Retinal pigment epithelial cell (primary cell): Measurements from ENCODE around the gene NRK.
"Not testable (repeated sequence)": the region's sequence is repeated elsewhere in the genome, so short reads cannot be mapped to it uniquely, and the experiment has no call there.

Experiments
- DNase-seq: peaks from one replicate; pipeline ENCODE4 v3.0.0-alpha.2; 2010; ENCODE audit warnings: low read depth
- H3K4me3 ChIP-seq: 2 replicates; pipeline ENCODE4 v1.5.1; 2011; ENCODE audit warnings: mild to moderate bottlenecking, low read length, control low read depth, moderate library complexity
- TF ChIP-seq, protein P1 (sequence below): conservative IDR thresholded peaks from 2 replicates; pipeline ENCODE4 v1.5.1; 2011; ENCODE audit warnings: low read depth, low read length, control low read depth, inconsistent platforms

Gene NRK

DNA sequence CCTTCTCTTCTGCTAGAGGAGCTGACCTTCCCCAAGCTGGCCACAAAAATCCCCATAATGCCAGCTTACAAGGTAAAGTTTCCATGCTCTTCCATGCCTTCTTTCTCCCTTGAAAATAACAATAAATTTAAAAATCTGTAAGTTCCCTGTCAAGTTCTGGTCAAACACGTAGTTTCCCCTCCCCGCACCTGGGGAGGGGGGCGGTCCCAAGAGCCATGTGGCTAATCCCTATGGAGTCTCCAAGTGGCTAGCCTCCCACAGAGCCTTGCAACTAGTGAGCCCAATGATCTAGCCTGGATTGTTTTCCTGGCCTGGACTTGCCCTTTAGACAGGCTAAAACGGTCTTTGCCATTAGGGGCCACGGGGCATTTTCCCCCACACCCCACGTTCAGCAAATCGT is 2.1 kb upstream of the NRK start:
- no peak for DNase-seq

GRCh38 chrX:105821471-105822121 is 743 bp upstream of the NRK start:
- TF ChIP-seq, protein P1, sequence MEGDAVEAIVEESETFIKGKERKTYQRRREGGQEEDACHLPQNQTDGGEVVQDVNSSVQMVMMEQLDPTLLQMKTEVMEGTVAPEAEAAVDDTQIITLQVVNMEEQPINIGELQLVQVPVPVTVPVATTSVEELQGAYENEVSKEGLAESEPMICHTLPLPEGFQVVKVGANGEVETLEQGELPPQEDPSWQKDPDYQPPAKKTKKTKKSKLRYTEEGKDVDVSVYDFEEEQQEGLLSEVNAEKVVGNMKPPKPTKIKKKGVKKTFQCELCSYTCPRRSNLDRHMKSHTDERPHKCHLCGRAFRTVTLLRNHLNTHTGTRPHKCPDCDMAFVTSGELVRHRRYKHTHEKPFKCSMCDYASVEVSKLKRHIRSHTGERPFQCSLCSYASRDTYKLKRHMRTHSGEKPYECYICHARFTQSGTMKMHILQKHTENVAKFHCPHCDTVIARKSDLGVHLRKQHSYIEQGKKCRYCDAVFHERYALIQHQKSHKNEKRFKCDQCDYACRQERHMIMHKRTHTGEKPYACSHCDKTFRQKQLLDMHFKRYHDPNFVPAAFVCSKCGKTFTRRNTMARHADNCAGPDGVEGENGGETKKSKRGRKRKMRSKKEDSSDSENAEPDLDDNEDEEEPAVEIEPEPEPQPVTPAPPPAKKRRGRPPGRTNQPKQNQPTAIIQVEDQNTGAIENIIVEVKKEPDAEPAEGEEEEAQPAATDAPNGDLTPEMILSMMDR: no peak
- no peak for DNase-seq
- peak overlapping the region; percentile 54 for H3K4me3 ChIP-seq

More for the DNA sequence above, 2.1 kb upstream of the NRK start:
- TF ChIP-seq, protein P1: no peak
- H3K4me3 ChIP-seq: no peak overlapping the region

DNA sequence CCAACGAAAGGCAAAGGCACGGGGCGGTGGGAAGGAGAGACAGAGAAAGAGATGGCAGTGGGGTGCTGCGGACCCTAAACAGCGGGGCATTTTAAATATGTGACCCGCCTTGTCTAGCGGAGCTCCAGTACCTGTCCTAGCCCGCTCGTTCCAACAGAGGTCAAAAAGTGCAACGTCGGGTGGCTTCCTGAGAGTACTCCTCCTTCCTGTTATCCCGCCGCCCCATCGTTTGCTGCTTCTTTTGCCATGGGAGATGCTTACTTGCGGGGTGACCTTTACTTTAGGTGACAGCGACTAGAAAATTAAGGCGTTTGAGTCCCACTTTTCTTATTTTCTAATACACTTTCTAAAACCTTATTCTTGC is 735 bp downstream of the NRK start:
- peak overlapping the region; percentile 54 for H3K4me3 ChIP-seq
- DNase-seq: no peak
- TF ChIP-seq, protein P1: no peak

DNA sequence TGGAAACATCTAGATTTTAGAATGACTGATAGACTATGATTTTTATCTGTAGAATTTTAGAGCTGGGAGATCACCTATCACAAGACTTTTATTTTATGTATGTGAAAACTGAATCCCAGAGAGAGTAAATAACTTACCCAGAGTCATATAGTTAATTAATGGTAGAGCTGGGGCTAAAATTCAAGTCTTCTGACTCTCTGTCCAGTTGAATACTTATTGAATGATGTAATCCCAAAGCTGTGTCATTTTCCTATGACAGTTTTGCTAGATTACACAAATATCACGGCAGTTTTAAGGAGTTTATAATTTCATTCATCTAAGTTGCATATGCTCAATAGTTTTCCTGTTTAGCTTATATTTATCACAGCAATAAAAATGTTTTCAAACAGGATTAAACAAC is 6.7 kb downstream of the NRK start:
- no peak for DNase-seq
- no peak overlapping the region for H3K4me3 ChIP-seq
- TF ChIP-seq, protein P1: no peak

DNA sequence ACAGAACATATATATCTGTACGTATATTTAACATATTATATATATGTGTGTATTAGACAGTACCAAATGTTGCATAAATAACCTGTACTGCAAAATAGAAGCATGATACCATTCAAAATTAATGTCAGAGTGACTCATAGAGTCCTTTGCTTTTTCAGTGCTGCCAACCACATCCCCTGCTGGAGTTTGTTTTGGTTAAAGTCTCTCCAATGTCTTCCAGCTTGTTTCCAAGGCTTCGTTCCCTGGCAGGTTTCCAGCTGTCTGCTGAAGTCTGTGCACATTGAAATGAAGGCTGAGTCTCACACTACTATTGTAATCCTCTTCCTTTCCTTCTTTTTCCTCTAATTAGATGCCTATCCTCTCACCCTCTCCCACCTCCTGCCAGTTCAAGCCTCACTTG is 14.9 kb downstream of the NRK start:
- peak; percentile 83 for DNase-seq
- TF ChIP-seq, protein P1: no peak

GRCh38 chrX:105845631-105846030 is 23.3 kb downstream of the NRK start:
- TF ChIP-seq, protein P1: no peak
- no peak for DNase-seq
- no peak overlapping the region for H3K4me3 ChIP-seq

More for the DNA sequence above, 14.9 kb downstream of the NRK start:
- no peak overlapping the region for H3K4me3 ChIP-seq

DNA sequence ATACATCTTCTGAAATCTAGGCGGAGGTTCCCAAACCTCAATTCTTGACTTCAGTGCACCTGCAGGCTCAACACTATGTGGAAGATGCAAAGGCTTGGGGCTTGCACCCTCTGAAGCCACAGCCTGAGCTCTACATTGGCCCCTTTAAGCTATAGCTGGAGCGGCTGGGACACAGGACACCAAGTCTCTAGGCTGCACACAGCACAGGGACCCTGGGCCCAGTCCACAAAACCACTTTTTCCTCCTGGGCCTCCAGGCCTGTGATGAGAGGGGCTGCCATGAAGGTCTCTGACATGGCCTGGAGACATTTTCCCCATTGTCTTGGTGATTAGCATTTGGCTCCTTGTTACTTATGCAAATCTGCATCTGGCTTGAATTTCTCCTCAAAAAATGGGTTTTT is 27.8 kb downstream of the NRK start:
- not testable (repeated sequence) for DNase-seq, H3K4me3 ChIP-seq
